Measurements from ENCODE around the gene NR2F6.

The NR2F6 gene

DNA sequence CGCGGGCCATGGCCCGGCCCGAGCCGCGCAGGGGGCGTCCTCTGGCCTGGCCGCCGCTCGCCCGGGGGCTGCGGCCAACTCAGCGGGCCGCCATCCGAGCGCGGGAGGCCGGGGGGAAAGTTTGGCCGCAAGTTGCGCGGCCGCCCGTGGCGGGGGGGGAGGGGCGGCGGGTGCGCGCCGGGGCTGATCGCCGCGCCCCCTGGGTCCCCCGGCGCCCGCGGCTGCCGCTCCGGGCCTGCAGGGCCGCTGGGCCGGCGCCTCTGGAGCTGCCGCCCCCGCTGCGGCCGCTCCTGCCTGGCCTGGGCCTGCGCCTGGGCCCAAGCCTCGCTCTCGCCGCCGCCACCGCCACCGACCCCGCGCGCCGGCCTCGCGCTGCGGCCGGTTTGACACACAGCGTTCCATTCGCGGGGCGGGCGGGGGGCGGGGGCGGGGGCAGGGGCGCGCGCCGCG is at the start of gene NR2F6:
Gene NR2F6, minus strand, starts transcription at position 385 of the 450 bp plus-strand sequence. CDS start 699 bp downstream, outside the sequence.
- in situ Hi-C loops (cut with MboI; ENCODE audit: low pct_unique_long_range_greater_than_20kb, low sequenced_read_pairs, unreplicated experiment) = no loop called here
- DNase-seq (ENCODE audit: low spot score) = no peak
- TF ChIP-seq, protein P1, sequence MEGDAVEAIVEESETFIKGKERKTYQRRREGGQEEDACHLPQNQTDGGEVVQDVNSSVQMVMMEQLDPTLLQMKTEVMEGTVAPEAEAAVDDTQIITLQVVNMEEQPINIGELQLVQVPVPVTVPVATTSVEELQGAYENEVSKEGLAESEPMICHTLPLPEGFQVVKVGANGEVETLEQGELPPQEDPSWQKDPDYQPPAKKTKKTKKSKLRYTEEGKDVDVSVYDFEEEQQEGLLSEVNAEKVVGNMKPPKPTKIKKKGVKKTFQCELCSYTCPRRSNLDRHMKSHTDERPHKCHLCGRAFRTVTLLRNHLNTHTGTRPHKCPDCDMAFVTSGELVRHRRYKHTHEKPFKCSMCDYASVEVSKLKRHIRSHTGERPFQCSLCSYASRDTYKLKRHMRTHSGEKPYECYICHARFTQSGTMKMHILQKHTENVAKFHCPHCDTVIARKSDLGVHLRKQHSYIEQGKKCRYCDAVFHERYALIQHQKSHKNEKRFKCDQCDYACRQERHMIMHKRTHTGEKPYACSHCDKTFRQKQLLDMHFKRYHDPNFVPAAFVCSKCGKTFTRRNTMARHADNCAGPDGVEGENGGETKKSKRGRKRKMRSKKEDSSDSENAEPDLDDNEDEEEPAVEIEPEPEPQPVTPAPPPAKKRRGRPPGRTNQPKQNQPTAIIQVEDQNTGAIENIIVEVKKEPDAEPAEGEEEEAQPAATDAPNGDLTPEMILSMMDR (IDR thresholded peaks at IDR 0.05; ENCODE audit: extremely low read depth, insufficient read depth, missing control alignments) = no peak

DNA sequence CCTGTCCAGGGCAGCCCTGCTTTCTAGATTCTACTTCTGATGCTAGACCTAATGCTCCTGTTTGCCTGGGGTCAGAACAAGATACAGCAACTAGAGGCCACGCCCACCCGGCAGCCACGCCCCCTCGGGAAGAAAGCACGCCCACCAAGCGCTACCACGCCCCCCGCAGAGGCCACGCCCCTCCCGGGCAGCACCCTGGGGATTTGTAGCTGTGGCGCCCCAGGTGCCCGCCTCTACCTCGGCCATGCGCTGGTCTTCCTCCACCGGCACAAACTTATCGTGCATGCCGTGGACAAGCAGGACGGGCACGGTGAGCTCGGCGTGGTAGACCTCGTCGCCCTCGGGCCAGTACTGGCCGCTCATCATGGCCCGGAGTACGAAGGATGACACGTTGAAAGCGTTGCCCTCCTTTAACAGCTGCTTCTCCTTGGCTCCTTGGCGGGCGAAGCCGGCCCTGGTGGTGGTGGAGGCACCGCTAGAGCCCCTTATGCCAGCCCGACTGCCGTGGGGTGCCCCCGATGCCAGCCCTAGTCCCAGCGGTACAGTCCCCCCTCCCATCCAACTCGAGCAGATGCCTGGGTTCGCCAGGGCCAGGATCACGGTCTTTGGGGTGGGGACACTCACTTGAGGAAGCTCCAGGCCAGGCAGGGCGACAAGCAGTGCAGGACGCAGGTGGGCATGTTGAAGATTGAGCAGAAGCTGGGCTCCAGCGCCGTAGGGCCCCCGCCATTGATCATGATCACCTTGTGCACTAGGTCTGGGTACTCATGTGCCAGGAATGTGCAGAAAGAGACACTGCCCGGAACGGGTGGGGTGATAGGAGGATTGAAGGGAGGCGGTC is 48.6 kb upstream of the NR2F6 start:
- DNase-seq (ENCODE audit: low spot score) = peak; percentile 53
- in situ Hi-C loops (cut with MboI; ENCODE audit: low pct_unique_long_range_greater_than_20kb, low sequenced_read_pairs, unreplicated experiment) = no loop called here
- TF ChIP-seq, protein P1 (IDR thresholded peaks at IDR 0.05; ENCODE audit: extremely low read depth, insufficient read depth, missing control alignments) = no peak

DNA sequence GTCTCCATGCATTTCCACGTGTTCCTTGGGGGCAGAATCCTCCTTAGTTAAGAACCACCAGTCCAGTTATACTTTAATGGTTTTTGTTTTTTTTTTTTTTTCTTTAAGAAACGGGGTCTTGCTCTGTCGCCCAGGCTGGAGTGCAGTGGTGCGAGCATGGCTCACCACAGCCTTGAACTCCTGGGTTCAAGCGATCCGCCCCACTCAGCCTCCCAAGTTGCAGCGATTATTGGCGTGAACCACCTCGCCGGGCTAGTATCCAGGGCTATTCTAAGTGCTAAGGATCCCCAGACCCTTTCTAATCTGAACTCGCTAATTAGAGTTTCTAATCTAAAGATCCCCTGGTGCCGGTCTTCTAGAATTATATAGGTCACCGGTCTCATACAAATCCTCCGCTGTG is 47.9 kb upstream of the NR2F6 start:
- TF ChIP-seq, protein P1 (IDR thresholded peaks at IDR 0.05; ENCODE audit: extremely low read depth, insufficient read depth, missing control alignments) = no peak
- DNase-seq (ENCODE audit: low spot score) = no peak
- in situ Hi-C loops (cut with MboI; ENCODE audit: low pct_unique_long_range_greater_than_20kb, low sequenced_read_pairs, unreplicated experiment) = no loop called here

DNA sequence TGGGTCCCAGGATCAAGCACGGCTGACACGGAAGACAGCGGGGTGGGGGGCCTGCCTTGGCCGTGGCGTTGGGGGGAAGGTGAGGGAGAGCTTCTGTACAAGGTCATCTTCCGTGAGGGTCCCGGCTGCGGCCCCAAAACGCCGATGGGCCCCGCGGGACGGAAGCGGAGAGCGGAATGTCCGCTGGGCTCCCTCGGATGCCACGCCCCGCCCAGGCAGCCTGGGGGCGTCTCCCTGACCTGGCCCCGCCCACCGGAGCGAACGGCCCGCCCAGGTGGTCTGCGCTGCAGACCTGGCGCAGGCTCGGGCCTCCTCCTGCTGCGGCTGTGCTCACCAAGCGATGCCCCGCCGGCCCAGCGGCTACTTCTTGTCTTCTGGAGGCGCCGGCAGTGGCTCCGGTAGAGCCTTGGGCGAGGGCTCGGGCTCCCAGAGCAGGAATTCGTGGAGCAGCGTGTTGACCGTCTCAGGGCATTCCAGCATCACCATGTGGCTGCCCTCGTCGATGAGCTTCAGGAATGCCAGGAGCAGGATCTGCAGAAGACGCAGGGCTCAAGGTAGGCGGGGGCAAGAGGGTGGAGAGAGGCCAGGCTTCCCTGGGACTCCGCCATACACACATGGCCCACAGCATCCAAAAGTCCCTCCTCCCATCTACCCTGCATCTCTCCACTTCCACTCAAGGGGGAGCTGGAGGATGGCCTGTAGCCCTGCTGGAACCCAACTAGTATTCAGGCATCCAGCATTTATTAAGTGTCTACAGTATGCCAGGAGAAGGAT is 46.8 kb upstream of the NR2F6 start:
- in situ Hi-C loops (cut with MboI; ENCODE audit: low pct_unique_long_range_greater_than_20kb, low sequenced_read_pairs, unreplicated experiment) = no loop called here
- TF ChIP-seq, protein P1 (IDR thresholded peaks at IDR 0.05; ENCODE audit: extremely low read depth, insufficient read depth, missing control alignments) = peak; percentile 84
- peak; percentile 98 for DNase-seq (ENCODE audit: low spot score)

DNA sequence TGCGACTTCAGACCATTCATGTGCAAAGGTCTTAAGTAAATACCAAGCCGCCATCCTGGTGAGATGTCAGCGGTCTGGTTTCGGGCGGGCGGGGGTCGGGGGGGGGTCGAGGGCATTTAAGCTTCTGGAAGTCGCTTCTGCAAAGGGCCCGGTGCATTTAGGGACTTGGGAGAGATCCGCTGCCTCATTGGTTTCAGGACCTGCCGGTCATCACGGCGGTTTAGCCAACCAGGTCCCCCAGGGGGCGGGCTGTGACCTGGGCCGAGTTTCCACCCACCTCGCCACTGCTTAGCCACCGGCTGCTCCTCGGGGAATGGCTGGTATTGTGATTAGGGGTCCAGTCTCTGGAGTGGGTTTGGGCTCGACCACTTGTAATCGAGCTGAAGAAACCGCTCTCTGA is 43.8 kb upstream of the NR2F6 start:
- TF ChIP-seq, protein P1 (IDR thresholded peaks at IDR 0.05; ENCODE audit: extremely low read depth, insufficient read depth, missing control alignments) = no peak
- DNase-seq (ENCODE audit: low spot score) = peak; percentile 91
- in situ Hi-C loops (cut with MboI; ENCODE audit: low pct_unique_long_range_greater_than_20kb, low sequenced_read_pairs, unreplicated experiment) = no loop called here

DNA sequence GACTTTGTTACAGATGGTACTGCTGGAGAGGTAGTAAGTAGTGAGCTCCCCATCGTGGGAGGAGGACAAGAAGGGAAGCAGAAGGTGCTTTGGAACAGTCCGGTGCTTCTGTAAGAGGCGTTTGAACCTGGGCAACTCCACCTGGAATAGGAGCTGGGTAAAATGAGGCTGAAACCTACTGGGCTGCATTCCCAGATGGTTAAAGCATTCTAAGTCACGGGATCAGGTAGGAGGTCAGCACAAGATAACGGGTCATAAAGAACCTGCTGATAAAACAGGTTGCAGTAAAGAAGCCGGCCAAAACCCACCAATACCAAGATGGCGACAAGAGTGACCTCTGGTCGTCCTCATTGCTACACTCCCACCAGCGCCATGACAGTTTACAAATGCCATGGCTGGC is 41.0 kb upstream of the NR2F6 start:
- TF ChIP-seq, protein P1 (IDR thresholded peaks at IDR 0.05; ENCODE audit: extremely low read depth, insufficient read depth, missing control alignments) = no peak
- DNase-seq (ENCODE audit: low spot score) = no peak
- in situ Hi-C loops (cut with MboI; ENCODE audit: low pct_unique_long_range_greater_than_20kb, low sequenced_read_pairs, unreplicated experiment) = no loop called here
